Pancreas (tissue), 10 donors: ENCODE measurements around the gene DOCK4. TPM values are rescaled to one million over a fixed set of nuclear protein-coding genes. Genes with fewer than 3 reads are reported as not detected.

Experiments
- ATAC-seq, 4 donors: fragments of 200-7000 bp; cut with Tn5 transposase; one replicate each; pipeline versions ENCODE4 v1.8.0 to v1.9.1; 2020; ENCODE audit warnings: mild to moderate bottlenecking in 4 of 4, moderate library complexity in 4 of 4
- DNase-seq, 6 donors: peaks; one replicate each; pipeline ENCODE4 v3.0.0-alpha.2; 2020
- FAIRE-seq: peaks from 2 replicates; lab custom pipeline; 2012; peaks lifted over from hg19 to GRCh38; lab: Jason Lieb, UNC
- H3K27ac ChIP-seq, 4 donors: fragments of 200-600 bp; sonication (generic); 1 replicate in 3 of 4; 2 replicates in 1 of 4; pipeline versions ENCODE4 v1.5.0 to v1.8.0; 2020
- H3K27me3 ChIP-seq, 4 donors: fragments of 200-600 bp; one replicate each; pipeline ENCODE4 v1.8.0; 2021
- H3K36me3 ChIP-seq, 3 donors: fragments of 200-600 bp; sonication (generic) in 1 of 3; one replicate each; pipeline versions ENCODE4 v1.5.0 to v1.8.0; 2020 to 2021
- H3K4me1 ChIP-seq, 3 donors: fragments of 200-600 bp; one replicate each; pipeline ENCODE4 v1.8.0; 2021
- H3K4me3 ChIP-seq, 4 donors: fragments of 200-600 bp; sonication (generic) in 2 of 4; one replicate each; pipeline versions ENCODE4 v1.5.0 to v1.8.0; 2020 to 2021
- H3K9me3 ChIP-seq, 4 donors: fragments of 200-600 bp; one replicate each; pipeline ENCODE4 v1.8.0; 2021
- WGBS, 2 donors: extraction: QIAGEN DNeasy Blood & Tissue Kit; methylation state at CpG; one replicate each; pipeline ENCODE4 v1.1.7; 2013; 5-methylcytosine and 5-hydroxymethylcytosine counted together
- intact Hi-C, 3 donors: fragments of 100-400 bp; cut with DNase I; formaldehyde crosslinking; loops; one replicate each; pipeline versions ENCODE4 v1.11.1 to v1.14.2; 2022
- polyA plus RNA-seq, 2 donors: library from polyadenylated mRNA; stranded (reverse); fragments of 200-250 nt; gene quantifications; one replicate each; pipeline ENCODE4 v1.2.3, GENCODE V29; 2013
- total RNA-seq, 6 donors: library from RNA; stranded (reverse); fragmentation: NEBNext Ultra II Directional in 4 of 6; extraction: Animal tissue kit (Norgen Biotek cat#: 25700) in 4 of 6; gene quantifications; one replicate each; pipeline versions ENCODE4 v1.2.1 to v1.2.4, GENCODE V29; 2021 to 2023
- TF ChIP-seq, protein P1 (sequence below), 4 donors: fragments of 200-600 bp; sonication (generic) in 3 of 4; IDR thresholded peaks; one replicate each; pipeline versions ENCODE4 v1.5.0 to v1.8.0; 2021; ENCODE audit warnings: antibody characterized with exemption in 4 of 4
- donor health status: healthy with polysubstance abuse.
- donor health status: DM: no; HTN: no; CAD: no; lungs with moderate emphysema.
- donor health status: DM: no; HTN: no; CAD: no.
- donor health status: control.
- donor health status: control.
- donor health status: Bipolar disorder and iron deficiency.
- donor health status: DM: yes; HTN: yes; CAD: no.
- donor health status: DM: no; HTN: no; CAD: no.
- donor health status: DM: no; HTN: no; CAD: no.
- donor health status: DM: yes; HTN: yes; CAD: no.

Gene DOCK4
- total and polyA plus RNA-seq, 8 donors: 5.4 to 15.5 (median 6.1) TPM

DNA sequence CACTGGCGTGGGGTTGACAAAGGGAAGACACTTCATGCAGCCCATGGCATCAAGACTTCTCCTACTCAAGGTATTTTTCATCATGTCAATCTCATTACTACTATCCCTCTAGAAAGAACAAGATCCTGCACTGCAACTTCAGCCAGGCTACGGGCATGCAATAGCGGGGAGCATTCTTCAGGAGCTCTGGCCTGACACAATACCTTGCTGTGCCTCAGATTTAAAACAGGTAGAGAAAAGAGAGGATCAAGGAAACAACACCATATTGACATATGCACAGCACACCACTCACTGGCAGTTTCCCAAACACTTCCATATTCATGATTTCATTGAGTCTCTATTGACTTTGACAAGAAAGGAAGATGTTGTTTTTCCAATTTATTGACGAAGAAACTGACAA, 51.5 kb downstream of the DOCK4 start:
- Histone ChIP-seq H3K4me1 (no peaks in the 10 kb centered on the region), H3K36me3 (no peaks in the 10 kb centered on the region), H3K27ac (no peak overlapping the region), H3K9me3 (no peaks in the 10 kb centered on the region), H3K27me3 (no peaks in the 10 kb centered on the region), H3K4me3 (no peak overlapping the region)
- TF ChIP-seq, protein P1, sequence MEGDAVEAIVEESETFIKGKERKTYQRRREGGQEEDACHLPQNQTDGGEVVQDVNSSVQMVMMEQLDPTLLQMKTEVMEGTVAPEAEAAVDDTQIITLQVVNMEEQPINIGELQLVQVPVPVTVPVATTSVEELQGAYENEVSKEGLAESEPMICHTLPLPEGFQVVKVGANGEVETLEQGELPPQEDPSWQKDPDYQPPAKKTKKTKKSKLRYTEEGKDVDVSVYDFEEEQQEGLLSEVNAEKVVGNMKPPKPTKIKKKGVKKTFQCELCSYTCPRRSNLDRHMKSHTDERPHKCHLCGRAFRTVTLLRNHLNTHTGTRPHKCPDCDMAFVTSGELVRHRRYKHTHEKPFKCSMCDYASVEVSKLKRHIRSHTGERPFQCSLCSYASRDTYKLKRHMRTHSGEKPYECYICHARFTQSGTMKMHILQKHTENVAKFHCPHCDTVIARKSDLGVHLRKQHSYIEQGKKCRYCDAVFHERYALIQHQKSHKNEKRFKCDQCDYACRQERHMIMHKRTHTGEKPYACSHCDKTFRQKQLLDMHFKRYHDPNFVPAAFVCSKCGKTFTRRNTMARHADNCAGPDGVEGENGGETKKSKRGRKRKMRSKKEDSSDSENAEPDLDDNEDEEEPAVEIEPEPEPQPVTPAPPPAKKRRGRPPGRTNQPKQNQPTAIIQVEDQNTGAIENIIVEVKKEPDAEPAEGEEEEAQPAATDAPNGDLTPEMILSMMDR (IDR thresholded peaks at IDR 0.05): no peak
- no peak for DNase-seq
- FAIRE-seq: no peak
- intact Hi-C loops: no loop called here
- 69 to 80% methylated on average over 4 of the region's 4 CpGs for WGBS, 2 donors
- no peak for ATAC-seq

DNA sequence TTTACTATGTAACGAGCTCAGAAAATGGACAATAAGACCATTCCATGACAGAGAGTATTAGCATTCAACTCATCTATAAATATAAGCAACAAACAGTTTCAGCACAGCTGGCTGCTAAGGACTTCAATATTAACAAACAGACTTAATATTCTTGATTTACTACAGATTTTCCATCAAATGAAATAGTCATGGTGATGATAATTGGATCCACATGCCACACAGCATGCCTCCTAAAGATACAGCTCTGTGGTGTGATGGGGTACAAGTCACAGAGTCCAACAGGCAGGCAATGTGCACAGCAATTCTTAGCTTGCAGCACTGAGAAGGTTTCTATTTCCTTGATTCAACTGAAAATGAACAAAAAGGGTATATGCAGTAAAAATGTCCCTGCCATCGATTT, 54.0 kb downstream of the DOCK4 start:
- no peaks in the 10 kb centered on the region for H3K27me3 ChIP-seq

DNA sequence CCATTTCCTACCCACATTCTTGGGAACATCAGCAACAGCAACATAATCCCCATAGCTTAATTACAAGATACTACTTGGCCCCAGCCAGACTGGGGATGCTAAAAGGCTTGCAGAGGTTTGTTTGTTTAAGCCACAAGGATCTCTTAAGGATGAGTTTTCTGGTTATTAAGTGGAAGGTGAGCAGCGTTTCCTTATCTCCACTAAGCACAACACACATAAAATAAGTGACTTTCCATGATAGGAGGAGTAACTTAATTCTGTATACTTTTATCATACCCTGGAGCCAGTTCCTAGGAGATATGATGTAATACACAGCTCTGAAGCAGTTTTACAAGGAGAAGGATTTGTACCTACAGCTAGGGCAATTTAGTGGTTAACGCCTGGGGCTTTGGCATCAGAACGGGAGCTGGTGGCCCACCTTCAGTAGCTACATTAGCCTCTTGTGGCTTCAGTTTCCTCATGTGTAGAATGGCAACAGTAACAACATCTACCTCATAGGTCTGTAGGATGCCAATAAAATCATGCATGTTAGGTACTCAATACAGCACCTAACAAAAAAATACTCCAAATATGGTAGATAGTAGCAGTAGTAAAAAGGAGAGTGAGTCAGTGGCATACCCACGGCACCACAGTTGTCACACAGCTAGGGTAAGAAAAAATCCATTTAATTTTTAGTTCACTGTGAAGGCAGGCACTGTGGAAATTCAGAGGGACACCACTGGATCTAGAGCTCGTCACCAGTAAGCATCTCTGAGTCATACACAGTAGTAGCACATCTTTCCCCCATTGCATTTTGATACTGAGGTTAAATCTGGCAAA, 55.2 kb downstream of the DOCK4 start:
- no peak for DNase-seq
- 90 to 94% methylated on average over 5 of the region's 5 CpGs for WGBS, 2 donors
- TF ChIP-seq, protein P1 (IDR thresholded peaks at IDR 0.05): no peak
- Histone ChIP-seq H3K36me3 (no peaks in the 10 kb centered on the region), H3K27ac (no peak overlapping the region), H3K4me1 (no peaks in the 10 kb centered on the region), H3K4me3 (no peak overlapping the region), H3K9me3 (no peaks in the 10 kb centered on the region), H3K27me3 (no peaks in the 10 kb centered on the region)
- intact Hi-C loops: no loop called here
- FAIRE-seq: no peak
- no peak for ATAC-seq

More for the DNA sequence above, 54.0 kb downstream of the DOCK4 start:
- WGBS, 2 donors: 80 to 84% methylated on average over 2 of the region's 2 CpGs
- no peak overlapping the region for H3K27ac ChIP-seq
- DNase-seq (no peak), FAIRE-seq (no peak), ATAC-seq (no peak)
- no peak overlapping the region for H3K4me3 ChIP-seq
- no peaks in the 10 kb centered on the region for H3K4me1 ChIP-seq
- intact Hi-C loops: no loop called here
- TF ChIP-seq, protein P1 (IDR thresholded peaks at IDR 0.05): no peak
- no peaks in the 10 kb centered on the region for H3K9me3 ChIP-seq
- no peaks in the 10 kb centered on the region for H3K36me3 ChIP-seq

DNA sequence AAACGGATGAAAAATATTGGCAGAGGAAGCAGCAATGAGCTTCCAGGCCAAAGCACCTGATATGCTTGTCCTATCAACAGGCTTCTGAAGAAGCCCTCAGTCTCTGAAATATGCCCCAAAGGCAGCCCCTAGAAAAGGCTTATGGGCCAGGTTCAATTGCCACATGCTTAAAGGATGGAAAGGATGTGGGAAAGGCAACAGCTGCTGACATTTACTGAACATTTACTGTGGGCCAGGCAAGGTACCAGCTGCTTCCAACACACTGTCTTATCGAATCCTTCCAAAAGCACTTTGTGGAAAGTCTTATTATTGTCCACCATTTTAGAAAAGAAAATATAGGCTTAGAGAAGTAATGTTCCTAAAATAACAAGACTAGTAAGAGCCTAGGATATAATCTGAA, 56.5 kb downstream of the DOCK4 start:
- intact Hi-C loops: no loop called here
- H3K27ac ChIP-seq: no peak overlapping the region
- no peaks in the 10 kb centered on the region for H3K4me1 ChIP-seq
- 40 to 57% methylated on average over 2 of the region's 2 CpGs for WGBS, 2 donors
- no peak overlapping the region for H3K4me3 ChIP-seq
- FAIRE-seq: no peak
- H3K36me3 ChIP-seq: no peaks in the 10 kb centered on the region
- peak in 1 of 4 donors; percentile 52 for ATAC-seq
- TF ChIP-seq, protein P1 (IDR thresholded peaks at IDR 0.05): no peak
- no peaks in the 10 kb centered on the region for H3K9me3 ChIP-seq
- H3K27me3 ChIP-seq: no peaks in the 10 kb centered on the region
- DNase-seq: no peak

DNA sequence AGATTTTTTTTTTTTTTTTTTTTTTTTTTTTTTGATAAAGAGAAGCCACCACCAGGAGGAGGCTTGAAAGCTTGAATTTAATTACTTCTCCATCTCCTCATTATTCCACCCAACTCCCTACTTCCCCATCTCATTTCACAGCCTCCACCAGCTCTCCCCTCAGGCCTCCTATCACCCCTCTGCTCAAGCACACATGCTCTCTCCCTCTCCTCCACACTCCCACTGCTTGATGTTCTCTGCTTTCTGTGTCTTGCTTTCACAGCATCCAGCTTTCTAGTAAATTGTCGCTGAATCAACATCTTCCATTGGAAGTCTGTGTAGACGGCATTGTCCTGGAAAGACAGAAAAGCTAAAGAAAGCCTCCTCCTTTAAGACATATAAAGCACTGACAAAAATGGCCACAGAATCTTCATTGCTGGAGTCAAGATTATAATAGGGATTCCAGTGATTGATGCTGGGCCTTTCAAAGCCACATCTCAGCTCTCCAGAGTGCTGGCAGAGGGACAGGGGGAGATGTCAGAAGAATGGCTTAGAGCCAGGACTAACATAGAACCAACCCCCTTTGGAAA, 58.3 kb downstream of the DOCK4 start:
- TF ChIP-seq, protein P1 (IDR thresholded peaks at IDR 0.05): no peak
- H3K27ac ChIP-seq: no peak overlapping the region
- DNase-seq (no peak), ATAC-seq (no peak), FAIRE-seq (no peak)
- WGBS, 2 donors: 96 to 97% methylated on average over 2 of the region's 2 CpGs
- H3K36me3 ChIP-seq: no peaks in the 10 kb centered on the region
- H3K27me3 ChIP-seq: no peaks in the 10 kb centered on the region
- intact Hi-C loops: no loop called here
- no peak overlapping the region for H3K4me3 ChIP-seq
- no peaks in the 10 kb centered on the region for H3K4me1 ChIP-seq
- no peaks in the 10 kb centered on the region for H3K9me3 ChIP-seq
